ENCODE data around the gene SBF2.
"Not testable (repeated sequence)": the region's sequence is repeated elsewhere in the genome, so short reads cannot be mapped to it uniquely, and the experiment has no call there.

SBF2 gene

GRCh38 chr11:10116588-10116987 lies 177.4 kb downstream of the SBF2 start:
- no peak for DNase-seq (ENCODE audit: low read depth)

GRCh38 chr11:10114593-10115404 lies 179.2 kb downstream of the SBF2 start:
- DNase-seq (ENCODE audit: low read depth): no peak

- no peak for DNase-seq (ENCODE audit: low read depth)
These were observed 180.2 kb downstream of the SBF2 start for GRCh38 chr11:10113852-10114251.

GRCh38 chr11:10109806-10110205 lies 184.2 kb downstream of the SBF2 start:
- DNase-seq (ENCODE audit: low read depth): no peak

- DNase-seq (ENCODE audit: low read depth): no peak
These were observed 184.9 kb downstream of the SBF2 start for GRCh38 chr11:10108915-10109680.

GRCh38 chr11:10107497-10107896 lies 186.5 kb downstream of the SBF2 start:
- no peak for DNase-seq (ENCODE audit: low read depth)

GRCh38 chr11:10097615-10098014 lies 196.4 kb downstream of the SBF2 start:
- DNase-seq (ENCODE audit: low read depth): no peak

- DNase-seq (ENCODE audit: low read depth): no peak
These were observed 197.0 kb downstream of the SBF2 start for GRCh38 chr11:10096987-10097386.

GRCh38 chr11:10095412-10096208 lies 198.4 kb downstream of the SBF2 start:
- DNase-seq (ENCODE audit: low read depth): no peak

GRCh38 chr11:10092426-10092825 lies 201.6 kb downstream of the SBF2 start:
- DNase-seq (ENCODE audit: low read depth): no peak

GRCh38 chr11:10091314-10092045 lies 202.5 kb downstream of the SBF2 start:
- DNase-seq (ENCODE audit: low read depth): no peak

GRCh38 chr11:10087923-10088225 lies 206.1 kb downstream of the SBF2 start:
- not testable (repeated sequence) for DNase-seq (ENCODE audit: low read depth)

- DNase-seq (ENCODE audit: low read depth): no peak
These were observed 206.7 kb downstream of the SBF2 start for GRCh38 chr11:10087186-10087922.

- DNase-seq (ENCODE audit: low read depth): no peak
These were observed 213.9 kb downstream of the SBF2 start for GRCh38 chr11:10080138-10080537.

- DNase-seq (ENCODE audit: low read depth): peak; percentile 7
These were observed 217.4 kb downstream of the SBF2 start for GRCh38 chr11:10076458-10077141.

GRCh38 chr11:10075141-10075540 lies 218.9 kb downstream of the SBF2 start:
- DNase-seq (ENCODE audit: low read depth): no peak

GRCh38 chr11:10072841-10073240 lies 221.2 kb downstream of the SBF2 start:
- no peak for DNase-seq (ENCODE audit: low read depth)

GRCh38 chr11:10072142-10072541 lies 221.9 kb downstream of the SBF2 start:
- DNase-seq (ENCODE audit: low read depth): no peak

GRCh38 chr11:10067629-10068300 lies 226.3 kb downstream of the SBF2 start:
- no peak for DNase-seq (ENCODE audit: low read depth)

- DNase-seq (ENCODE audit: low read depth): no peak
These were observed 227.6 kb downstream of the SBF2 start for GRCh38 chr11:10066441-10066840.

Data from activated T-cell treated with anti-CD3 and anti-CD28 coated beads for 24 hours (primary cell).